H1 (cell line): ENCODE data around the gene HMMR. TPM values are rescaled to one million over a fixed set of nuclear protein-coding genes. Genes with fewer than 3 reads are reported as not detected.

Experiments
- CTCF ChIA-PET: fragments of 300-600 bp; sonication (Branson Sonifier 250); formaldehyde crosslinking; loops from one replicate; lab custom pipeline; 2021; ENCODE audit not compliant: partially characterized antibody; lab: Charles Lee
- POLR2A ChIA-PET: fragments of 300-600 bp; sonication (Branson Sonifier 250); formaldehyde crosslinking; loops from one replicate; lab custom pipeline; 2021; ENCODE audit warnings: inconsistent platforms; ENCODE audit not compliant: partially characterized antibody; lab: Charles Lee
- DNase-seq, 2 experiments: peaks; one replicate each; pipeline versions ENCODE4 v3.0.0 to v3.0.0-alpha.2; 2010 to 2022; ENCODE audit warnings: low spot score in 2 of 2, low read depth in 1 of 2, mixed read lengths in 1 of 2
- FAIRE-seq: peaks from 2 replicates; lab custom pipeline; 2011; peaks lifted over from hg19 to GRCh38; lab: Jason Lieb, UNC
- H2AFZ ChIP-seq: 2 replicates; pipeline ENCODE4 v1.8.1; 2012; ENCODE audit warnings: low read length, inconsistent platforms
- H2AK5ac ChIP-seq: 2 replicates; pipeline ENCODE4 v1.6.1; 2013; ENCODE audit warnings: low read depth, low read length
- H2BK120ac ChIP-seq: replicated peaks from 2 replicates; pipeline ENCODE3; 2013; ENCODE audit warnings: low read depth, low read length, inconsistent platforms
- H2BK12ac ChIP-seq: 2 replicates; pipeline ENCODE4 v1.6.1; 2013; ENCODE audit warnings: low read depth, low read length
- H2BK15ac ChIP-seq: 2 replicates; pipeline ENCODE4 v1.6.1; 2013; ENCODE audit warnings: low read length
- H2BK20ac ChIP-seq: 2 replicates; pipeline ENCODE4 v1.6.1; 2013; ENCODE audit warnings: low read length
- H2BK5ac ChIP-seq: 2 replicates; pipeline ENCODE4 v1.6.1; 2013; ENCODE audit warnings: low read depth, low read length
- H3K14ac ChIP-seq: 2 replicates; pipeline ENCODE4 v1.6.1; 2013; ENCODE audit warnings: inconsistent platforms; ENCODE audit not compliant: insufficient read length
- H3K18ac ChIP-seq: 2 replicates; pipeline ENCODE4 v1.6.1; 2013; ENCODE audit warnings: low read length; ENCODE audit errors: extremely low read depth
- H3K23ac ChIP-seq: 2 replicates; pipeline ENCODE4 v1.6.1; 2013; ENCODE audit warnings: inconsistent platforms; ENCODE audit not compliant: insufficient read length
- H3K23me2 ChIP-seq: 2 replicates; pipeline ENCODE4 v1.6.1; 2013; ENCODE audit warnings: low read depth, low read length
- H3K27ac ChIP-seq: 2 replicates; pipeline ENCODE4 v1.6.1; 2011; ENCODE audit warnings: low read depth, low read length, inconsistent platforms
- H3K27me3 ChIP-seq, 4 experiments: replicated peaks in 1 of 4; 1 replicate in 1 of 4; 2 replicates in 3 of 4; pipeline versions ENCODE4 v1.6.1 to v1.8.1; 2011 to 2013; ENCODE audit warnings: low read length in 3 of 4, mild to moderate bottlenecking in 3 of 4, inconsistent platforms in 2 of 4, mixed read lengths in 2 of 4, moderate library complexity in 1 of 4; ENCODE audit not compliant: control insufficient read depth in 3 of 4, insufficient read depth in 3 of 4; ENCODE audit errors: extremely low read depth in 1 of 4
- H3K36me3 ChIP-seq, 4 experiments: 2 replicates each; pipeline versions ENCODE4 v1.6.1 to v1.8.1; 2011 to 2013; ENCODE audit warnings: mild to moderate bottlenecking in 4 of 4, low read length in 3 of 4, moderate library complexity in 2 of 4, control low read depth in 1 of 4, inconsistent platforms in 1 of 4; ENCODE audit not compliant: insufficient read depth in 4 of 4, control insufficient read depth in 2 of 4
- H3K4ac ChIP-seq: replicated peaks from 2 replicates; pipeline ENCODE3; 2013; ENCODE audit warnings: low read length, low read depth, mixed read lengths, inconsistent platforms; ENCODE audit not compliant: insufficient read length
- H3K4me1 ChIP-seq, 4 experiments: replicated peaks in 1 of 4; 1 replicate in 1 of 4; 2 replicates in 3 of 4; pipeline versions ENCODE4 v1.6.1 to v1.8.1; 2011 to 2013; ENCODE audit warnings: low read length in 3 of 4, inconsistent platforms in 2 of 4, mixed read lengths in 1 of 4; ENCODE audit not compliant: insufficient read depth in 4 of 4, control insufficient read depth in 3 of 4
- H3K4me2 ChIP-seq, 2 experiments: 2 replicates each; pipeline versions ENCODE4 v1.6.1 to v1.8.1; 2011 to 2013; ENCODE audit warnings: low read depth in 2 of 2, low read length in 2 of 2, control low read depth in 1 of 2, inconsistent platforms in 1 of 2, mild to moderate bottlenecking in 1 of 2; ENCODE audit not compliant: insufficient read depth in 1 of 2
- H3K4me3 ChIP-seq, 4 experiments: fragments of 200-600, 300-600 bp in 1 of 4; sonication (generic), shearing (Covaris generic), sonication (Bioruptor Twin) in 1 of 4; 2 replicates each; pipeline versions ENCODE4 v1.5.1 to v1.8.1; 2011 to 2016; ENCODE audit warnings: low read length in 4 of 4, low read depth in 3 of 4, control low read depth in 2 of 4, inconsistent platforms in 2 of 4, mild to moderate bottlenecking in 2 of 4, mixed read lengths in 1 of 4, moderate library complexity in 1 of 4; ENCODE audit not compliant: insufficient read depth in 2 of 4; ENCODE audit errors: extremely low read depth in 1 of 4
- H3K56ac ChIP-seq: replicated peaks from 2 replicates; pipeline ENCODE3; 2013; ENCODE audit warnings: low read depth, mild to moderate bottlenecking, mixed read lengths, low read length, inconsistent platforms; ENCODE audit not compliant: insufficient read length
- H3K79me1 ChIP-seq: 2 replicates; pipeline ENCODE4 v1.6.1; 2013; ENCODE audit warnings: low read depth, low read length, control low read depth
- H3K79me2 ChIP-seq, 2 experiments: 2 replicates each; pipeline versions ENCODE4 v1.6.1 to v1.8.1; 2012 to 2013; ENCODE audit warnings: low read length in 2 of 2, mild to moderate bottlenecking in 2 of 2, inconsistent platforms in 1 of 2; ENCODE audit not compliant: insufficient read depth in 2 of 2, control insufficient read depth in 1 of 2
- H3K9ac ChIP-seq, 4 experiments: replicated peaks in 1 of 4; 1 replicate in 1 of 4; 2 replicates in 3 of 4; pipeline versions ENCODE4 v1.6.1 to v1.8.1; 2011 to 2013; ENCODE audit warnings: low read depth in 3 of 4, low read length in 3 of 4, control low read depth in 2 of 4, mild to moderate bottlenecking in 2 of 4, moderate library complexity in 2 of 4, inconsistent platforms in 1 of 4; ENCODE audit errors: extremely low read depth in 1 of 4
- H3K9me3 ChIP-seq, 2 experiments: 2 replicates each; pipeline versions ENCODE4 v1.6.1 to v1.8.1; 2012 to 2013; ENCODE audit warnings: mild to moderate bottlenecking in 2 of 2, moderate library complexity in 2 of 2, control low read depth in 1 of 2, inconsistent platforms in 1 of 2, low read depth in 1 of 2, low read length in 1 of 2, mixed read lengths in 1 of 2; ENCODE audit not compliant: insufficient read depth in 2 of 2
- H4K20me1 ChIP-seq, 2 experiments: replicated peaks in 1 of 2; 2 replicates each; pipeline versions ENCODE3 to v1.8.1; 2011 to 2013; ENCODE audit warnings: inconsistent platforms in 2 of 2, low read length in 2 of 2, mild to moderate bottlenecking in 1 of 2; ENCODE audit not compliant: insufficient read depth in 2 of 2, control insufficient read depth in 1 of 2
- H4K5ac ChIP-seq: 2 replicates; pipeline ENCODE4 v1.6.1; 2013; ENCODE audit warnings: low read length, low read depth, mixed read lengths, inconsistent platforms; ENCODE audit not compliant: insufficient read length
- H4K8ac ChIP-seq: 2 replicates; pipeline ENCODE4 v1.8.0; 2013; ENCODE audit warnings: mild to moderate bottlenecking, moderate library complexity, low read length, inconsistent platforms; ENCODE audit not compliant: insufficient read depth; ENCODE audit errors: extremely low read depth
- H4K91ac ChIP-seq: replicated peaks from 2 replicates; pipeline ENCODE3; 2013; ENCODE audit warnings: low read length, mixed read lengths, inconsistent platforms; ENCODE audit not compliant: insufficient read length
- ASH2L ChIP-seq: fragments of 200-600, 300-600 bp; sonication (generic); IDR thresholded peaks from one replicate; pipeline ENCODE4 v1.7.1; 2017; ENCODE audit warnings: low read length
- BACH1 ChIP-seq: IDR thresholded peaks from 2 replicates; pipeline ENCODE4 v1.6.1; 2012; ENCODE audit warnings: low read length, improper control_type of control experiment
- BCL11A ChIP-seq, 2 experiments: IDR thresholded peaks; one replicate each; pipeline ENCODE4 v1.6.1; 2011; ENCODE audit warnings: low read depth in 2 of 2, low read length in 2 of 2, mild to moderate bottlenecking in 2 of 2
- CBX5 ChIP-seq: fragments of 300-800, 300-1000 bp; sonication (generic); IDR thresholded peaks from 2 replicates; pipeline ENCODE4 v1.7.1; 2016; ENCODE audit warnings: antibody characterized with exemption, low read length, low read depth
- CTCF ChIP-seq, 3 experiments: IDR thresholded peaks; 1 replicate in 2 of 3; 2 replicates in 1 of 3; pipeline versions ENCODE4 v1.5.1 to v1.6.1; 2011; ENCODE audit warnings: low read length in 3 of 3, mild to moderate bottlenecking in 3 of 3, inconsistent platforms in 2 of 3, low read depth in 1 of 3, moderate library complexity in 1 of 3; ENCODE audit not compliant: insufficient read depth in 1 of 3; ENCODE audit errors: control extremely low read depth in 1 of 3
- SAP30 ChIP-seq: fragments of 300-600 bp; sonication (generic); IDR thresholded peaks from 2 replicates; pipeline ENCODE4 v1.7.1; 2012; ENCODE audit warnings: low read length, moderate library complexity, mild to moderate bottlenecking, inconsistent platforms; ENCODE audit not compliant: insufficient read depth, insufficient replicate concordance
- SP2 ChIP-seq: IDR thresholded peaks from 2 replicates; pipeline ENCODE4 v1.6.1; 2012; ENCODE audit warnings: mild to moderate bottlenecking, low read length, inconsistent platforms
- TAF1 ChIP-seq: IDR thresholded peaks from 2 replicates; pipeline ENCODE4 v1.6.1; 2011; ENCODE audit warnings: mild to moderate bottlenecking, low read depth, low read length
- TBP ChIP-seq: IDR thresholded peaks from 2 replicates; pipeline ENCODE4 v1.6.1; 2011; ENCODE audit warnings: low read depth, low read length, improper control_type of control experiment
- WGBS, 2 experiments: shearing (Covaris generic) in 1 of 2; methylation state at CpG; one replicate each; pipeline versions ENCODE4 v1.1.6 to v1.1.7; 2013 to 2015; ENCODE audit warnings: low lambda C conversion rate in 2 of 2, mixed read lengths in 2 of 2, inconsistent platforms in 1 of 2, low coverage in 1 of 2, missing lambda C conversion rate in 1 of 2; ENCODE audit not compliant: insufficient replicate concordance in 2 of 2, insufficient coverage in 1 of 2, insufficient read length in 1 of 2; ENCODE audit errors: extremely low coverage in 1 of 2, missing lambda C conversion rate in 1 of 2; 5-methylcytosine and 5-hydroxymethylcytosine counted together
- polyA plus RNA-seq, 7 experiments: library from polyadenylated mRNA; depleted of rRNA in 3 of 7; stranded (reverse) in 5 of 7; unstranded in 2 of 7; fragments of >200 nt in 5 of 7; fragments of 200-250 nt in 2 of 7; gene quantifications; 1 replicate in 5 of 7; 2 replicates in 1 of 7; 4 replicates in 1 of 7; pipeline versions ENCODE4 v1.2.1 to v1.2.3, GENCODE V29; 2011 to 2013; ENCODE audit warnings: missing spikeins in 2 of 7, mixed read lengths in 2 of 7
- total RNA-seq: library from RNA; stranded (reverse); fragmentation: NEBNext Ultra II Directional; extraction: Animal tissue kit (Norgen Biotek cat#: 25700); gene quantifications from 2 replicates; pipeline ENCODE4 v1.2.1, GENCODE V29; 2021

HMMR gene
- total and polyA plus RNA-seq, 2 of the 8 experiments (the other 6 are each of a cell fraction or from before 2014, with no cell fraction given) = 17.5 to 77.3 TPM

- FAIRE-seq (no peak), DNase-seq (peak; percentile 73 to 89)
- no peak within 1 kb of the TSS for H3K14ac ChIP-seq
- ChIA-PET POLR2A (interaction anchor here (0.7 to 4.6 kb wide), 13 partner anchors 9 to 1013 kb away, joined by 3 to 76 read pairs (median 4); partner anchors contain the start of genes CCNG1, HMMR and NUDCD2), CTCF (interaction anchor here (0.7 to 1.8 kb wide), 5 partner anchors 10 to 47 kb away, joined by 3 to 5 read pairs (median 4); no protein-coding TSS in a partner anchor)
- H4K5ac ChIP-seq = peak within 1 kb of the TSS; percentile 85
- peak within 1 kb of the TSS; percentile 12 for H3K23ac ChIP-seq
- no peak within 1 kb of the TSS for H2AFZ ChIP-seq
- H3K27me3 ChIP-seq = no peaks in the 10 kb centered on the region
- WGBS, 2 experiments = 2% methylated on average over 59 of the region's 64 CpGs; no CpG with 5 or more reads in 1 of the 2 experiments
- H3K9me3 ChIP-seq = no peaks in the 10 kb centered on the region
- H2BK12ac ChIP-seq = no peak within 1 kb of the TSS; the same call in 1 of the 2 replicates
- H4K8ac ChIP-seq = peak within 1 kb of the TSS; percentile 93
- peak within 1 kb of the TSS; percentile 89 for H3K27ac ChIP-seq
- peak within 1 kb of the TSS; percentile 67 to 98 (median 89) for H3K4me3 ChIP-seq
- H3K79me2 ChIP-seq = peaks cover 28 to 68% of the 10 kb centered on the region in 2 experiments
- H3K56ac ChIP-seq = peak within 1 kb of the TSS; percentile 90
- no peaks in the 10 kb centered on the region for H3K36me3 ChIP-seq
- 0 out of 2 replicates have a peak within 1 kb of the TSS, but pooled peaks have one; percentile 13 for H2BK20ac ChIP-seq
- peak within 1 kb of the TSS; percentile 93 for H3K18ac ChIP-seq
- H4K20me1 ChIP-seq = peaks cover 12 to 29% of the 10 kb centered on the region in 2 experiments
- H3K4me2 ChIP-seq = peak within 1 kb of the TSS; percentile 90 to 100
- H3K79me1 ChIP-seq = no peaks in the 10 kb centered on the region
- peak within 1 kb of the TSS; percentile 52 for H4K91ac ChIP-seq
- H2AK5ac ChIP-seq = peak within 1 kb of the TSS; percentile 78
- peak within 1 kb of the TSS; percentile 83 for H2BK5ac ChIP-seq
- peaks cover 0 to 9% (median 5%) of the 10 kb centered on the region in 4 experiments; a peak in 4 of 7 replicates for H3K4me1 ChIP-seq
- H3K9ac ChIP-seq = peak within 1 kb of the TSS; percentile 90 to 99 (median 96)
- no peak within 1 kb of the TSS for H2BK15ac ChIP-seq
- H2BK120ac ChIP-seq = peak within 1 kb of the TSS; percentile 95
- H3K23me2 ChIP-seq = peaks cover 12% of the 10 kb centered on the region
- H3K4ac ChIP-seq = peak within 1 kb of the TSS; percentile 91
- TF ChIP-seq CBX5 (no peak), CTCF (IDR thresholded peaks at IDR 0.05; ENCODE audit: control extremely low read depth in 1 of 3, insufficient read depth in 1 of 3, low read depth in 1 of 3, low read length in 3 of 3) (peak; percentile 40 to 53 (median 48); a peak in 3 of 4 replicates), SP2 (no peak), TBP (peak; percentile 80), BCL11A (IDR thresholded peaks at IDR 0.05; ENCODE audit: low read depth in 2 of 2, low read length in 2 of 2) (no peak), SAP30 (peak; percentile 37), BACH1 (no peak), ASH2L (peak; percentile 87), TAF1 (peak; percentile 88)
Observed at GRCh38 chr5:163505368-163506094, 45.1 kb downstream of the HMMR start, which contains the start of gene MAT2B. Gene MAT2B (plus strand): TSS chr5:163505619. CDS start chr5:163505687, 68 bp downstream.
